Transverse colon (tissue), 4 donors: ENCODE data around the gene SAV1.

Source experiments
- EP300 ChIP-seq: sonication (generic); formaldehyde crosslinking; IDR thresholded peaks from one replicate; pipeline ENCODE4 v1.6.1; 2017; ENCODE audit warnings: antibody characterized with exemption, low read depth
- POLR2A ChIP-seq: fragments of 450-650 bp; IDR thresholded peaks from one replicate; pipeline ENCODE4 v1.6.1; 2016; ENCODE audit warnings: antibody characterized with exemption, mild to moderate bottlenecking, moderate library complexity
- POLR2AphosphoS5 ChIP-seq, 3 donors: sonication (generic); formaldehyde crosslinking; IDR thresholded peaks; one replicate each; pipeline ENCODE4 v1.6.1; 2016; ENCODE audit warnings: antibody characterized with exemption in 3 of 3
- TF ChIP-seq, protein P1 (sequence below), 5 experiments: fragments of 200-600 bp in 3 of 5; fragments of 450-650 bp in 2 of 5; sonication (generic) in 3 of 5; IDR thresholded peaks; 1 replicate in 2 of 5; 2 replicates in 3 of 5; pipeline ENCODE4 v1.5.1; 2016 to 2017; ENCODE audit warnings: antibody characterized with exemption in 5 of 5, inconsistent platforms in 3 of 5, mild to moderate bottlenecking in 2 of 5, moderate library complexity in 1 of 5

DNA sequence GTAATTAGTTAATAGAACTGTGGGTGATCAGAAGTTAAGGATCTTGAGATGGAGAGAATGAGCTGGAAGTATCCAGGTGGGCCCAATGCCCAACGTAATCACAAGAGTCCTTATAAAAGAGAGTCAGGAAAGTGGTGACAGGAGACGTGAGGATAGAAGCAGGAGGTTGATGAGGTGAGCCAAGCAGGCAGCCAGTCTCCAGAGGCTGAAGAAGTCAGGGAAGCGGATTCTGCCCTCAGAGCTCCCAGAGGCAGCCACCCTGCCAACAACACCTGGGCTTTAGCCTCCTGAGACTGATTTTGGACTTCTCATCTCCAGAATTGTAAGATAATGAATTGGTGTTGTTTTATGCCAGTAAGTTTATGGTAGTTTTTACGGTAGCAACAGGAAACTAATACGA lies 10.1 kb upstream of the SAV1 start:
- TF ChIP-seq, protein P1, sequence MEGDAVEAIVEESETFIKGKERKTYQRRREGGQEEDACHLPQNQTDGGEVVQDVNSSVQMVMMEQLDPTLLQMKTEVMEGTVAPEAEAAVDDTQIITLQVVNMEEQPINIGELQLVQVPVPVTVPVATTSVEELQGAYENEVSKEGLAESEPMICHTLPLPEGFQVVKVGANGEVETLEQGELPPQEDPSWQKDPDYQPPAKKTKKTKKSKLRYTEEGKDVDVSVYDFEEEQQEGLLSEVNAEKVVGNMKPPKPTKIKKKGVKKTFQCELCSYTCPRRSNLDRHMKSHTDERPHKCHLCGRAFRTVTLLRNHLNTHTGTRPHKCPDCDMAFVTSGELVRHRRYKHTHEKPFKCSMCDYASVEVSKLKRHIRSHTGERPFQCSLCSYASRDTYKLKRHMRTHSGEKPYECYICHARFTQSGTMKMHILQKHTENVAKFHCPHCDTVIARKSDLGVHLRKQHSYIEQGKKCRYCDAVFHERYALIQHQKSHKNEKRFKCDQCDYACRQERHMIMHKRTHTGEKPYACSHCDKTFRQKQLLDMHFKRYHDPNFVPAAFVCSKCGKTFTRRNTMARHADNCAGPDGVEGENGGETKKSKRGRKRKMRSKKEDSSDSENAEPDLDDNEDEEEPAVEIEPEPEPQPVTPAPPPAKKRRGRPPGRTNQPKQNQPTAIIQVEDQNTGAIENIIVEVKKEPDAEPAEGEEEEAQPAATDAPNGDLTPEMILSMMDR (IDR thresholded peaks at IDR 0.05): no peak
- TF ChIP-seq POLR2AphosphoS5 (IDR thresholded peaks at IDR 0.05) (no peak), POLR2A (no peak), EP300 (no peak)
